ENCODE results near the gene UVRAG.

The UVRAG gene

GRCh38 chr11:75784085-75784478 is 30.9 kb upstream of the UVRAG start:
- DNase-seq: no peak

- DNase-seq: no peak
These were observed 30.5 kb upstream of the UVRAG start for GRCh38 chr11:75784506-75784905.

- no peak for DNase-seq
These were observed 29.8 kb upstream of the UVRAG start for GRCh38 chr11:75785187-75785586.

- no peak for DNase-seq
These were observed 28.8 kb upstream of the UVRAG start for GRCh38 chr11:75786101-75786736.

- DNase-seq: no peak
These were observed 25.5 kb upstream of the UVRAG start for GRCh38 chr11:75789521-75789920.

GRCh38 chr11:75790986-75791385 is 24.0 kb upstream of the UVRAG start:
- no peak for DNase-seq

- no peak for DNase-seq
These were observed 22.8 kb upstream of the UVRAG start for GRCh38 chr11:75792127-75792731.

GRCh38 chr11:75792997-75793800 is 21.8 kb upstream of the UVRAG start:
- no peak for DNase-seq

- no peak for DNase-seq
These were observed 21.0 kb upstream of the UVRAG start for GRCh38 chr11:75793966-75794365.

GRCh38 chr11:75795276-75796090 is 19.5 kb upstream of the UVRAG start:
- no peak for DNase-seq

GRCh38 chr11:75796091-75796435 is 18.9 kb upstream of the UVRAG start:
- DNase-seq: no peak

- no peak for DNase-seq
These were observed 17.9 kb upstream of the UVRAG start for GRCh38 chr11:75797116-75797515.

- DNase-seq: peak; percentile 31
These were observed 17.2 kb upstream of the UVRAG start for GRCh38 chr11:75797792-75798191.

GRCh38 chr11:75800136-75800675 is 14.8 kb upstream of the UVRAG start:
- no peak for DNase-seq

- no peak for DNase-seq
These were observed 14.2 kb upstream of the UVRAG start for GRCh38 chr11:75800728-75801361.

- no peak for DNase-seq
These were observed 13.5 kb upstream of the UVRAG start for GRCh38 chr11:75801362-75802020.

GRCh38 chr11:75802021-75802912 is 12.7 kb upstream of the UVRAG start:
- no peak for DNase-seq

GRCh38 chr11:75802913-75803820 is 11.8 kb upstream of the UVRAG start:
- peak; percentile 46 for DNase-seq

GRCh38 chr11:75809111-75809510 is 5.9 kb upstream of the UVRAG start:
- no peak for DNase-seq

GRCh38 chr11:75809991-75810390 is 5.0 kb upstream of the UVRAG start:
- no peak for DNase-seq

Measured in HCEC 1CT (cell line).